Measurements from ENCODE around the gene FAN1.
"Not testable (repeated sequence)": the region's sequence is repeated elsewhere in the genome, so short reads cannot be mapped to it uniquely, and the experiment has no call there.

FAN1 gene

GRCh38 chr15:30903497-30904187 lies at the start of gene FAN1:
Gene FAN1, plus strand, starts transcription at chr15:30903915. Its CDS starts 749 bp downstream, at chr15:30904664.
- peak; percentile 86 for DNase-seq

GRCh38 chr15:30859091-30859874 lies 44.4 kb upstream of the FAN1 start:
- DNase-seq = no peak

- DNase-seq = no peak
These were observed 38.5 kb upstream of the FAN1 start for GRCh38 chr15:30865257-30865656.

GRCh38 chr15:30870681-30871080 lies 33.0 kb upstream of the FAN1 start:
- no peak for DNase-seq

- peak; percentile 76 for DNase-seq
These were observed 31.4 kb upstream of the FAN1 start for GRCh38 chr15:30872341-30872748.

- DNase-seq = no peak
These were observed 26.6 kb upstream of the FAN1 start for GRCh38 chr15:30877070-30877469.

GRCh38 chr15:30878515-30878914 lies 25.2 kb upstream of the FAN1 start:
- DNase-seq = no peak

- no peak for DNase-seq
These were observed 20.8 kb upstream of the FAN1 start for GRCh38 chr15:30882849-30883433.

GRCh38 chr15:30883666-30884065 lies 20.0 kb upstream of the FAN1 start:
- not testable (repeated sequence) for DNase-seq

- DNase-seq = no peak
These were observed 17.9 kb upstream of the FAN1 start for GRCh38 chr15:30885814-30886213.

GRCh38 chr15:30889196-30889595 lies 14.5 kb upstream of the FAN1 start:
- no peak for DNase-seq

GRCh38 chr15:30895461-30896210 lies 8.1 kb upstream of the FAN1 start:
- DNase-seq = no peak

GRCh38 chr15:30896211-30896606 lies 7.5 kb upstream of the FAN1 start:
- no peak for DNase-seq

- no peak for DNase-seq
These were observed 1.8 kb upstream of the FAN1 start for GRCh38 chr15:30901889-30902288.

- DNase-seq = no peak
These were observed 1.1 kb downstream of the FAN1 start for GRCh38 chr15:30904812-30905211.

GRCh38 chr15:30905821-30906220 lies 2.1 kb downstream of the FAN1 start:
- DNase-seq = no peak

- DNase-seq = no peak
These were observed 2.7 kb downstream of the FAN1 start for GRCh38 chr15:30906366-30906765.

- no peak for DNase-seq
These were observed 10.0 kb downstream of the FAN1 start for GRCh38 chr15:30913761-30914160.

- DNase-seq = no peak
These were observed 13.3 kb downstream of the FAN1 start for GRCh38 chr15:30917013-30917412.

- DNase-seq = no peak
These were observed 14.0 kb downstream of the FAN1 start for GRCh38 chr15:30917675-30918074.

GRCh38 chr15:30918366-30918765 lies 14.7 kb downstream of the FAN1 start:
- no peak for DNase-seq

- no peak for DNase-seq
These were observed 16.3 kb downstream of the FAN1 start for GRCh38 chr15:30919877-30920550.

GRCh38 chr15:30921106-30921505 lies 17.4 kb downstream of the FAN1 start:
- no peak for DNase-seq

Data from NCI-H345 (cell line).